Lower leg skin (tissue), 4 donors: ENCODE results near the gene FOXB1. TPM values are rescaled to one million over a fixed set of nuclear protein-coding genes. Genes with fewer than 3 reads are reported as not detected.

Experiments used
- DNase-seq, 2 donors: peaks; one replicate each; pipeline ENCODE4 v3.0.0-alpha.2; 2019; ENCODE audit warnings: low spot score in 2 of 2
- H3K4me3 ChIP-seq: fragments of 200-600 bp; sonication (generic); 2 replicates; pipeline ENCODE4 v1.5.1; 2017; ENCODE audit warnings: mild to moderate bottlenecking, low read depth; ENCODE audit not compliant: poor library complexity, severe bottlenecking
- CTCF ChIP-seq, 3 donors: fragments of 450-650 bp; IDR thresholded peaks; one replicate each; pipeline ENCODE4 v1.5.1; 2016; ENCODE audit warnings: antibody characterized with exemption in 3 of 3, mild to moderate bottlenecking in 3 of 3, moderate library complexity in 2 of 3
- POLR2A ChIP-seq, 2 donors: fragments of 450-650 bp; IDR thresholded peaks; one replicate each; pipeline ENCODE4 v1.6.1; 2016 to 2017; ENCODE audit warnings: antibody characterized with exemption in 2 of 2, mild to moderate bottlenecking in 1 of 2, moderate library complexity in 1 of 2
- WGBS, 2 donors: methylation state at CpG; one replicate each; pipeline ENCODE4 v1.1.5; 2018; 5-methylcytosine and 5-hydroxymethylcytosine counted together
- intact Hi-C: fragments of 100-400 bp; cut with DNase I; formaldehyde crosslinking; loops from one replicate; pipeline ENCODE4 v1.15.0; 2023; ENCODE audit warnings: low total_unique reads
- total RNA-seq, 4 donors: library from RNA; depleted of rRNA; stranded (reverse); fragments of >200 nt; gene quantifications; one replicate each; pipeline ENCODE4 v1.1.0, GENCODE V29; 2016

FOXB1 gene
- total RNA-seq, 4 donors from 2014 or later, result not detected

GRCh38 chr15:60020736-60021135 lies 16.6 kb downstream of the FOXB1 start:
- 46 to 54% methylated on average over 3 of the region's 3 CpGs for WGBS, 2 donors
- TF ChIP-seq POLR2A (IDR thresholded peaks at IDR 0.05) (no peak), CTCF (IDR thresholded peaks at IDR 0.05) (no peak)
- no peak for DNase-seq
- intact Hi-C loops, result no loop called here
- H3K4me3 ChIP-seq, result no peak overlapping the region

DNA sequence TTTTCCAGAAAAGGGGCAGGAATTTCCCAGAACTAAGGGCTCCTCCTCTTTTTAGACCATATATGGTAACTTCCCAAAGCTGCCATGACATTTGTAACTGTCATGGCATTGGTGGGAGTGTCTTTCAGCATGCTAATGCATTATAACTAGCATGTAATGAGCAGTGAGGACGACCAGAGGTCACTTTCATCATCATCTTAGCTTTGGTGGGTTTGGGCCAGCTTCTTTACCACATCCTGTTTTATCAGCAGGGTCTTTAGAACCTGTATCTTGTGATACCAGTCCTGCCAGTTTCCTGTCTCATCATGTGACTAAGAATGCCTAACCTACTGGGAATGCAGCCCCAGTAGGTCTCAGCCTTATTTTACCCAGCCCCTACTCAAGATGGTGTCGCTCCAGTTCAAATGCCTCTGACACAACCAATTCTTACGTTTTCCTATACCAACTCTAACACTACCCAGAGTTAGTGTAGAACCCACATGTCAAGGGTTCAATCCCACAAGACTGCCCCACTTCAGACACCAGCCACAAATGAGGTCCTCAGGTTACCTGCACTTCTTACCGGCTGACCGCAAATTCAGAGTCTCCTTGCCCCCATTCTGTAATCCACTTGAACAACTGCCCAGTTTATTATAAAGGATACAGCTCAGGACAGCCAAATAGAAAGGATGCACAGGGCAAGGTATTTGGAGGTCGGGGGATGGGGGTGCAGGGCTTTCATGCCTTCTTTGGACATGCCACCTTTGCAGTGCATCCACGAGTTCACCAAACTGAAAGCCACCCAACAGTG lies 17.7 kb downstream of the FOXB1 start:
- DNase-seq, result no peak
- no peak for TF ChIP-seq CTCF (IDR thresholded peaks at IDR 0.05)
- TF ChIP-seq POLR2A (IDR thresholded peaks at IDR 0.05), result no peak
- 72 to 81% methylated on average over 7 of the region's 7 CpGs for WGBS, 2 donors
- no peak overlapping the region for H3K4me3 ChIP-seq
- intact Hi-C loops, result no loop called here

GRCh38 chr15:60022379-60022741 lies 18.2 kb downstream of the FOXB1 start:
- H3K4me3 ChIP-seq, result no peak overlapping the region
- DNase-seq, result no peak
- intact Hi-C loops, result no loop called here
- TF ChIP-seq CTCF (IDR thresholded peaks at IDR 0.05), result no peak
- TF ChIP-seq POLR2A (IDR thresholded peaks at IDR 0.05), result no peak
- WGBS, 2 donors, result 54 to 59% methylated on average over 3 of the region's 3 CpGs

- WGBS, 2 donors, result 68 to 75% methylated on average over 2 of the region's 2 CpGs
- no peak overlapping the region for H3K4me3 ChIP-seq
- intact Hi-C loops, result no loop called here
- DNase-seq, result no peak
- no peak for TF ChIP-seq POLR2A (IDR thresholded peaks at IDR 0.05)
- no peak for TF ChIP-seq CTCF (IDR thresholded peaks at IDR 0.05)
Observed at GRCh38 chr15:60026555-60026954, 22.4 kb downstream of the FOXB1 start.

GRCh38 chr15:60035344-60035743 lies 31.2 kb downstream of the FOXB1 start:
- intact Hi-C loops, result no loop called here
- no peak for TF ChIP-seq POLR2A (IDR thresholded peaks at IDR 0.05)
- TF ChIP-seq CTCF (IDR thresholded peaks at IDR 0.05), result no peak
- WGBS, 2 donors, result 79 to 80% methylated on average over 3 of the region's 3 CpGs
- no peak for DNase-seq
- no peak overlapping the region for H3K4me3 ChIP-seq

GRCh38 chr15:60039316-60039715 lies 35.2 kb downstream of the FOXB1 start:
- no peak for TF ChIP-seq CTCF (IDR thresholded peaks at IDR 0.05)
- no peak for TF ChIP-seq POLR2A (IDR thresholded peaks at IDR 0.05)
- intact Hi-C loops, result no loop called here
- no peak for DNase-seq

More at GRCh38 chr15:60039316-60039715, 35.2 kb downstream of the FOXB1 start:
- WGBS, 2 donors, result 60 to 67% methylated on average over 3 of the region's 3 CpGs
- H3K4me3 ChIP-seq, result no peak overlapping the region
